H7 (cell line): ENCODE measurements around the gene STUB1. TPM values are rescaled to one million over a fixed set of nuclear protein-coding genes. Genes with fewer than 3 reads are reported as not detected.
"Not testable (repeated sequence)": the region's sequence is repeated elsewhere in the genome, so short reads cannot be mapped to it uniquely, and the experiment has no call there.

Experiments used
- DNase-seq: peaks from one replicate; pipeline ENCODE4 v3.0.0; 2012
- H3K27me3 ChIP-seq: 2 replicates; pipeline ENCODE4 v1.6.0; 2011; ENCODE audit warnings: mild to moderate bottlenecking, low read length; ENCODE audit not compliant: control insufficient read depth, insufficient read depth
- H3K36me3 ChIP-seq: replicated peaks from 2 replicates; pipeline ENCODE4 v1.5.1; 2011; ENCODE audit warnings: low read length; ENCODE audit not compliant: control insufficient read depth, insufficient read depth
- H3K4me3 ChIP-seq: 2 replicates; pipeline ENCODE4 v1.5.1; 2011; ENCODE audit warnings: low read depth, mild to moderate bottlenecking, control low read depth, low read length, moderate library complexity; ENCODE audit not compliant: insufficient read depth
- total RNA-seq: library from RNA; depleted of rRNA; stranded (reverse); fragments of >200 nt; shearing (Covaris generic); gene quantifications from 2 replicates; pipeline ENCODE4 v1.2.3, GENCODE V29; 2014

The STUB1 gene
- total RNA-seq, 1 experiment from 2014 or later, result 115 TPM

DNA sequence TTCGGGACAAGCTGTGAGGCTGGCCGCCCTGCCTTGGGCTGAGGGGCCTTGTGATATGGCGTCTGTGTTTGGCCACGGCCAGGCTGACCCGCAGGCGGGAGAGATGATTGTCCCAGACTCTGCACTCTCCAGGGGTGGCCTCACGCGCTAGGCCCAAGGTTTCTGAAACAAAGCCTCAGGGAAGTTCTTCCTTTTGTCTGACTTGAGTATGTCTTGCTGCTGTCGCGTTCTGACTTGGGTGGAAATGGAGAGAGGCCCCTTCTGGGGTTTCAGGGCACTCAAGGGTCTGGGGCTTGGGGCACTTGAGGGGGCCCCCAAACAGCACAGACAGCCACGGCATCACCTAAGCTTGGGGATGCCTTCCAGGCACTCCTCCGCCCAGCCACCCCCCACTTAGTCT lies 30.9 kb downstream of the STUB1 start:
- H3K4me3 ChIP-seq, result no peak overlapping the region
- no peaks in the 10 kb centered on the region for H3K36me3 ChIP-seq
- H3K27me3 ChIP-seq, result peaks cover 57% of the 10 kb centered on the region
- DNase-seq, result no peak

DNA sequence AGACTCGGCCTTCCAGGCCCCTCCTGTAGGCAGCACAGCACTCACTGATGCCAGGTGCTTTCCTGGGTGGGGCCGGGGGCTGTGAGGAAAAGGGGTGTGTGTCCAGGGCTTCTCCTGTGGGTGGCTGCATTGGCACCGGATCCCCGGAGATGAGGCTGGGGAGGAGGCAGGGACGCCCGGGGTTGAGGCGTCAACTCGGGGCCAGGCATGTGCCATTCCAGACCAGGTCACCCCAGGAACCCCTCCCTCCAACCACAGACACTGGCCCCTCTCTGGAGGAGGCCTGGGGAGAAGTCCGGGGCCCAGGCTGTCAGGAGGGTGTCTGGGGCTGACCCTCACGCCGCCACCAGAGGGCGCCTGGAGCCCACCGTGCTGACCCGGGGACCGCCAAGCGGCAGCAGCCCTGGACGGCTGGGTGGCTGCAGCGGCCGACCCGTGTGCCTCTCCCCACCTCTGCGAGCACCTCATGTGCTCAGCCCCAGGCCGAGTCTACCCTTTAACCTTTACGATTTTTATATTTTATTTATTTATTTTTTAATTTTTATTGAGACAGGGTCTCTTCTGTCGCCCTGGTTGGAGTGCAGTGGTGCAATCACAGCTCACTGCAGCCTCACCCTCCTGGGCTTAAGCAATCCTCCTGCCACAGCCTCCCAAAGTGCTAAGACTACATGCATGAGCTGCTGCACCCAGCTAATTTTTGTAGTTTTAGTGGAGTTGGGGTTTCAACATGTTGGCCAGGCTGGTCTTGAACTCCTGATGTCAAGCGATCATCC lies 31.5 kb downstream of the STUB1 start:
- Histone ChIP-seq H3K27me3 (peaks cover 57% of the 10 kb centered on the region), H3K4me3 (no peak overlapping the region), H3K36me3 (no peaks in the 10 kb centered on the region)
- DNase-seq, result peak; percentile 99

DNA sequence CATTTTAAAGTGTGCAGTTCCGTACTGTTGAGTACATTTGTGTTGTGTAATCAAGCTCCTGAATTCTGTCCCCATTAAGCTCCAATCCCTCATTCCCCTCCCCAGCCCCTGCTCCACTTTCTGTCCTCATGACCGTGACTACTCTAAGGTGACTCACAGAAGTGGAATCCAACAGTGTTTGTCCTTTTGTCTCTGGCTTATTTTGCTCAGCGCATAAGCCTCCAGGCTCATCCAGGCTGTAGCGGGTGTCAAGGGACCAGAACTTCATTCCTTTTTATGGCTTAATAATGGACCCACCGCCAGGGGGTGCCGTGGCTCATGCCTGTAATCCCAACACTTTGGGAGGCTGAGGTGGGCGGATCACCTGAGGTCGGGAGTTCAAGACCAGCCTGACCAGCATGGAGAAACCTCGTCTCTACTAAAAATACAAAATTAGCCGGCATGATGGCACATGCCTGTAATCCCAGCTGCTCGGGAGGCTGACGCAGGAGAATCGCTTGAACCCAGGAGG lies 32.6 kb downstream of the STUB1 start:
- H3K27me3 ChIP-seq, result peaks cover 49% of the 10 kb centered on the region
- H3K4me3 ChIP-seq, H3K36me3 ChIP-seq: not testable (repeated sequence)
- peak; percentile 83 for DNase-seq

DNA sequence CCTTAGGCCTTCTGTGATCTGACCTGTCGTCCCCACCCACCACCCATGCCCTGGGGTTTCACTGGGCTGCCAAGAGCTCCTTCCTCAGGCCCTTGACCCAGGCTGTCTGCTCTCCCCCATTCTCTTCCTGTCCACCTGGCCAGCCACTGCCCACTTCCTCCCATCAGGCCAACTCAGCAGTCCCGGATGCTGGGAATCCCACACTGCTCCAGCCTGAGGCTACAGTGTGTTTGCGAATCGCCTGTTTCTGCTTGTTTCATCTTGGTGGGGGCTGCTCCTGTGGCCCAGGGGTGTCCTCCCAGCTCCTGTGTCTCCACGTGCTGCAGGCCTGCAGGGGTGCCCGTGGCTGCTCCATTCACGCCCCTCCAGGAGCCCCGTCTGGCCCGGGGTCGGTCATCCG lies 33.9 kb downstream of the STUB1 start:
- DNase-seq, result no peak
- H3K4me3 ChIP-seq, result no peak overlapping the region
- no peaks in the 10 kb centered on the region for H3K36me3 ChIP-seq
- peaks cover 39% of the 10 kb centered on the region for H3K27me3 ChIP-seq

DNA sequence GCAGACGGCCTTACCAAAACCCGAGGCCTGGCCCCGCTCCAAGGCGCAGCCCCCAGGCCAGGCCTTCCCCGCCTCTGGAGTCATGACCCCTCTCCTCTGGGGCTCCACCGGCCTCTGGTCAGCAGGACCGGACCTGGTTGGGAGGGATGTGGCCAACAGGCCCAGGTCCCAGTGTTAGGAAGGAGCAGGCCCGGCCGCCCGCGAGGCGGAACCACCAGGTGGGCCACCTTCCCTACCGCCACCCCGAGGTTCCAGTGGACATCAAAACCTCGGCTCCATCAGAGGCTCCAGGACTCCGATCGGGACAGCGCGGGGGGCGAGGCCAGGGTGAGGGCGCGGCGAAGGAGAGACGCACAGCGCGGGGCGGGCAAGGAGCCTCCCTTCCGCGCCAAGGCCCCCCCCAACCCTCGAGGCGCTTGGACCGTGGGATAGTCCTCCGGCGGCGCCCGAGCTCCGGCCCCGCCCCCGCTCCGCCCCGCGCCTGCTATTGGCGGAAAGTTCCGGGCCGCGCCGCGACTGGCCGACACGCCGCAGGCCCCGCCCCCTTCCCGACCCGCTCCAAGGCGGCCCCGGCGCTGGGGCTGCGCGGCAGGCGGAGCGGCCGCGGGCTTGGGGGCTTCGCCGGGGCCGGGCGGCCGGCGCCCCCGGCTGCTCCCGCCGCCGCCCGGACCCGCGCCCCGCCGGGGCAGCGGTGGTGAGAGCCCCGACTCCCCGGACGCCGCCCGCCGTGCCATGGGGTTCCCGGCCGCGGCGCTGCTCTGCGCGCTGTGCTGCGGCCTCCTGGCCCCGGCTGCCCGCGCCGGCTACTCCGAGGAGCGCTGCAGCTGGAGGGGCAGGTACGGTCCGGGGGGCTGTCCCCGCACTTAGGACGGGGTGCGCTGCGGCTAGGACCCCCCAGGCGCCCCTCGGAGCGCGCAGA lies 34.6 kb downstream of the STUB1 start, which contains the start of gene METRN:
Gene METRN (plus strand): TSS at position 561 of the 919 bp plus-strand sequence. CDS start 172 bp downstream, at position 733.
- DNase-seq, result peak; percentile 99
- Histone ChIP-seq H3K4me3 (peak within 1 kb of the TSS; percentile 59), H3K27me3 (peaks cover 35% of the 10 kb centered on the region), H3K36me3 (no peaks in the 10 kb centered on the region)

DNA sequence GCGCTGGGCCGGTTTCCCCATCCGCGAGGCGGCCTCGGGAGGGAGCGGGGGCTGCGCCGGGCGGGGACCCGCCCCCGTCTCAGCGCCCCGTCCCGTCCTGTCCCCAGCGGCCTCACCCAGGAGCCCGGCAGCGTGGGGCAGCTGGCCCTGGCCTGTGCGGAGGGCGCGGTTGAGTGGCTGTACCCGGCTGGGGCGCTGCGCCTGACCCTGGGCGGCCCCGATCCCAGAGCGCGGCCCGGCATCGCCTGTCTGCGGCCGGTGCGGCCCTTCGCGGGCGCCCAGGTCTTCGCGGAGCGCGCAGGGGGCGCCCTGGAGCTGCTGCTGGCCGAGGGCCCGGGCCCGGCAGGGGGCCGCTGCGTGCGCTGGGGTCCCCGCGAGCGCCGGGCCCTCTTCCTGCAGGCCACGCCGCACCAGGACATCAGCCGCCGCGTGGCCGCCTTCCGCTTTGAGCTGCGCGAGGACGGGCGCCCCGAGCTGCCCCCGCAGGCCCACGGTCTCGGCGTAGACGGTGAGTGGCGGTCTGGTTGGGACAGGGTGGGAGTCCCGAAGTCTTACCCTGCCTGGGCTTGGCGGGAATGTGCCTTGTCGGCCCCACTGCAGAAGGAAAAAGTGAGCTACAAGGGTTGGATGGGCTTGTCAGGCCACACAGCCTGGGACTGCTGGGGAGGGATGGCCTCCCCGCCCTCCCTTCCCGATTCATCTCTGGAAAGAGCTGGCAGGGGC lies 35.4 kb downstream of the STUB1 start:
- Histone ChIP-seq H3K36me3 (no peaks in the 10 kb centered on the region), H3K27me3 (peaks cover 31% of the 10 kb centered on the region), H3K4me3 (peak overlapping the region; percentile 59)
- peak; percentile 92 for DNase-seq

DNA sequence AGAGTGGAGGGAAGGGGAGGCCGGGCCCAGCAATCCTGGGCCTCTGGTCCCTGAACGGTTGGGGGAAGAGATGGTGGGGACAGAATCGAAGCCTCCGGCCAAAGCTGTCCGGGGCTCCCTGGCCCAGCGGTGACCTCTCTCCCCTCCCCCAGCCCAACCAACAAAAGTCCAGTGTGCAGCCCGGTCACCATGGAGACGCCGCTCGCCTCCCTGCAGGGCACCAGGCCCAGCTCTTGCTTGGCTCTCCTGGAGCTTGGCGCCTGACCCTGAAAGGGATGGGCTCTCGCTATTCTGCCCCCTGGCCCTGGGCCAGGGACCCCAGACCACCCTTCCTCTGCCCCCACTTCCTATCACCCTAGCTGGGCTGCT lies 36.0 kb downstream of the STUB1 start:
- peaks cover 29% of the 10 kb centered on the region for H3K27me3 ChIP-seq
- peak overlapping the region; percentile 32; the same call in 1 of the 2 replicates for H3K4me3 ChIP-seq
- DNase-seq, result peak; percentile 90
- H3K36me3 ChIP-seq, result no peaks in the 10 kb centered on the region

DNA sequence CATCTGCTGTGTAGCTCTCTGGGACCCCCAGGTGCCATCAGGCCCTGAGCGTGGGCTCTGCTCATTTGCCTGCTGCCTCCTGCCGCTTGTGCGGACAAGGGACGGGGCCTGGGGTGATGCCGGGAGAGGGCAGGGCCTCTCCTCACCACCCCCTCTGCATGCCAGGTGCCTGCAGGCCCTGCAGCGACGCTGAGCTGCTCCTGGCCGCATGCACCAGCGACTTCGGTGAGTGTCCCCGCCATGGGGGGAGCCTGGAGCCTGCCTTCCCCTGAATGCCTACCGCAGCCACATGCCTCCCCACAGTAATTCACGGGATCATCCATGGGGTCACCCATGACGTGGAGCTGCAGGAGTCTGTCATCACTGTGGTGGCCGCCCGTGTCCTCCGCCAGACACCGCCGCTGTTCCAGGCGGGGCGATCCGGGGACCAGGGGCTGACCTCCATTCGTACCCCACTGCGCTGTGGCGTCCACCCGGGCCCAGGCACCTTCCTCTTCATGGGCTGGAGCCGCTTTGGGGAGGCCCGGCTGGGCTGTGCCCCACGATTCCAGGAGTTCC lies 36.6 kb downstream of the STUB1 start:
- Histone ChIP-seq H3K27me3 (peaks cover 29% of the 10 kb centered on the region), H3K36me3 (no peaks in the 10 kb centered on the region), H3K4me3 (no peak overlapping the region)
- no peak for DNase-seq

DNA sequence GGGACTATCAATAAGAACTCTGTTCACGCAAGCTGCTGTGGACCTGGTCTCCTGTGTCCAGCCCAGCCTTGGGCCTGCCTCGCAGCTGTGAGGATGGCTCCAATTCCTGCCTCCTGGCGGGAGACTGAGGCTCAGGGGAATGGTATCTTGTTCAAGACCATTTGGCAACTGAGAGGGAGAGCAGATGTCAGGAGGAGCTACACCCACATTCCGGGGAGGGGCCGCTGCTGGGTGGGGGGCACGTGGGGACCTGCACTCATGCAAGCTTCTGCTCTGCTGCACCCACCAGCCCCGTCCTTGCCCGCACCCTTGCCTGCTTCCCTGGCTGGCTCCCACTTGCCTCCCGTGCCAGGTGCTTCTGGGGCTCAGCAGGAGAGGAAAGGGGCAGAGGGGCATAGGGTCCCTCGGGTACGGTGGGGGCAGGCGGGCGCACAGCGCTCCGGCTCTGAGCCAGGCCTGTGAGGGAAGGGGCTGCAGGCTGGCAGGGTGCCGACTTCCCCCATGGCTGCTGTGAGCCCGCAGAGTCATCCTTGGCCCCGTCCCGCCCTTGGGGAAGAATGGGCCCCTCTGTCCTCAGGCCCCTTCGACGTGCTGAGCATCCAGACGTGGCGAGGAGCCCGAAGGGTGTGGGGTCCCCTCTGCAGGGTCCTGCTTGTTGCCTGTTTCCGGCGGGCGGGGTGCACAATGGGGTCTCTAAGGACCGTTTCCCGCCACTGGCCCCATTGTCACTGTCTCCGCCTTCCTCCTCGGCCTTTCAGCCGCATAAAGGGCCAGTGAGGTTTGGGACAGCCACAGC lies 37.4 kb downstream of the STUB1 start:
- DNase-seq, result no peak
- H3K36me3 ChIP-seq, result no peaks in the 10 kb centered on the region
- peaks cover 29% of the 10 kb centered on the region for H3K27me3 ChIP-seq
- no peak overlapping the region for H3K4me3 ChIP-seq

DNA sequence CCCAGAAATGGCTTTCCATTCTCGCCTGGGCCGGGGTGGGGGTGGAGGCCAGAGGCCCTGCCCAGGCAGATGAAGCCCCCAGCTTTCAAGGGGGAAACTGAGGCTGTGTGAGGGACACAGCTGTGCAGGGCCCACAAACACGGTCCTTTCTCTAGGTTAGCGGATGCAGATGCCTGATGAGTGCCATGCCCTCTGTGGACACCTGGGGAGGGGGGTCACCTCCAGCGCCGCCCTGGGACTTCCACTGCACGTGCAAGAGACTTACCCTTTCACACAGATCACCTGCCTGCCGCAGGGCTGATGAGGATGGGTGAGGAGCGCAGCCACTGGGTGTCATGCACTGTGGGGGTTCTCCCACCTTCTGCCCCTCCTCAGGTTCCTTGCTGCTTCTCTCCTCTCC lies 38.2 kb downstream of the STUB1 start:
- no peak overlapping the region for H3K4me3 ChIP-seq
- peaks cover 29% of the 10 kb centered on the region for H3K27me3 ChIP-seq
- no peak for DNase-seq

DNA sequence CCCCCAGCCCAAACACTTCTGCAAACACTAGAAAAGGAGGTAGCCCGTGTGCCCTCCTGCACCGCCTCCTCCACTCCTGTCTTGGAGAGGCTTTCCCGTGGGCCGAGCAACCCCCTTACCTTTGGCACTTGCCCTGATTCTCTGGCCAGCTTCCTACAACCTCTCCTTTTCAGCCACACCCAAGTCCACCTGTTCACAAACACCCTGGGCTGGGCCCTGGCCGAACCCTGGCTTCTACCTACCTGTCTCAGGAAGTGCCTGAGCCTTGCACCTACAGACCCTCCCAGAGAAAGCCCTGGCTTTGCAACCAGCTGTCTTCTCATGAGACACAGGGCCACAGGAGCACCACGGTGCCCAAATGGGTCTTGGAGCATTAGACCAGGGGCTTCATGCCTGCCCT lies 38.7 kb downstream of the STUB1 start:
- DNase-seq, result no peak
- H3K4me3 ChIP-seq, result no peak overlapping the region
- peaks cover 27% of the 10 kb centered on the region for H3K27me3 ChIP-seq
- H3K36me3 ChIP-seq, result no peaks in the 10 kb centered on the region

More for the DNA sequence above, 38.2 kb downstream of the STUB1 start:
- H3K36me3 ChIP-seq, result no peaks in the 10 kb centered on the region

DNA sequence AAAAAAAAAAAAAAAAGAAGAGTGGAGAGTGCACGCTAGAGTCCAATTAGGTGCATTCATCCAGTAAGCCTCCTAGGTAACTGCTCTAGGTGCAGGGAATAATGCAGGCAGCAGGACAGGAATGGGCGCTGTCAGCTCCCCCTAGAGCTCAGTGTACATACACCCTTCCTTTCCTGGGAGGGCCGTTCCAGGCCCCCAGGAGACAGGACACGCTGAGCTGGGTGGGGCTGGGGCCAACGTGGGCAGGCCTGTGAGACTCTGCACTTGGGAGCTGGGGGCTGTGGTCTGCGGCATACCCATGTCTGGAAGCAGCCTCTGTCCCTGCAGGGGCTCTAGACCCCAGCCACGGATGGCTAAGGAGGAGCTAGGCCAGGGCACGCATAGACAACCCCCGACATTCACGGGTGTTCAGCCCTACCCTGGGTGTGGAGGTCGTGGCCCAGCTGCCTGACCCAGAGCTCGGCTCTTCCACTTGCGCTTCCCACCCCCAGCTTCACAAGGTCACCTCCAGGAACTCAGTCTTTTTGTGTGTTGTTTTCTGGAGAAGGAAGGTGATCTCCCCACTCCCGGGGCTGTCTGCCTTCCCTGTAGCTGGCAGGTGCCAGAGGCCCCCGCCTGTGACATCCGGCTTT lies 39.7 kb downstream of the STUB1 start:
- H3K36me3 ChIP-seq, result no peaks in the 10 kb centered on the region
- peak overlapping the region; percentile 80 for H3K4me3 ChIP-seq
- peaks cover 19% of the 10 kb centered on the region for H3K27me3 ChIP-seq
- DNase-seq, result no peak

DNA sequence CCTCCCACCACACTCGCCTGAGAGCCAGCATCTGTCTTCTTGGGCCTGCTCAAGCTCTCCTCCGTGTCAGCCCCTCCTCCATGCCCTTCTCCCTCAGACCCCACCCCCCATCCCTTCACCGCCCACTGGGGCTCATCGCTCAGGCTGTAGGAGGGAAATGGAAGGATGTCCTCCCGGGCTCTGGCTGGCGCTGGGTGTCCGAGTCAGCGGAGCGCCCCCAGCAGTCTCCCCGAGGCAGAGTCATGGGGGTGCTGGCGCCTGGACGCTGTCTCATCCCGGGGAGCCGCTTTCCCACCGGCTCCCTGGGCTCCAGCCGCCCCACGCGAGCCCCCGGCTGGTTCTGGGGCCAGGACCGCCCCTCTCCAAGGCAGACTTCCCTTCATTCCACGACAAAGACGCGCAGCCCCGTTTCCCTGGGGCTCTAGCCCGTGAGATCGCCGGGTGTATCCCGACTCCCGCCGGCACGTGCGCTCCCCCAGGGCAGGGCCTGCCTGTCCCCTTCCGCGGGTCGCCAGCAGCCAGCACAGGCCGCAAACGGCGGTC lies 40.3 kb downstream of the STUB1 start:
- Histone ChIP-seq H3K27me3 (peaks cover 15% of the 10 kb centered on the region), H3K4me3 (peak overlapping the region; percentile 80), H3K36me3 (no peaks in the 10 kb centered on the region)
- DNase-seq, result peak; percentile 93
